G401 (cell line): ENCODE data around the gene OR6K3. TPM values are rescaled to one million over a fixed set of nuclear protein-coding genes. Genes with fewer than 3 reads are reported as not detected.
"Not testable (repeated sequence)": the region's sequence is repeated elsewhere in the genome, so short reads cannot be mapped to it uniquely, and the experiment has no call there.

Experiments
- DNase-seq: peaks from one replicate; pipeline ENCODE4 v3.0.0-alpha.2; 2015; ENCODE audit warnings: low spot score
- in situ Hi-C: cut with HindIII; loops from 2 replicates; pipeline ENCODE4 v1.10.0; 2016; ENCODE audit warnings: low sequenced_read_pairs, mixed read lengths
- total RNA-seq: library from RNA; depleted of rRNA; stranded (reverse); fragments of >200 nt; shearing (Covaris generic); gene quantifications from 2 replicates; pipeline ENCODE4 v1.2.3, GENCODE V29; 2014; rRNA removed

The OR6K3 gene, protein sequence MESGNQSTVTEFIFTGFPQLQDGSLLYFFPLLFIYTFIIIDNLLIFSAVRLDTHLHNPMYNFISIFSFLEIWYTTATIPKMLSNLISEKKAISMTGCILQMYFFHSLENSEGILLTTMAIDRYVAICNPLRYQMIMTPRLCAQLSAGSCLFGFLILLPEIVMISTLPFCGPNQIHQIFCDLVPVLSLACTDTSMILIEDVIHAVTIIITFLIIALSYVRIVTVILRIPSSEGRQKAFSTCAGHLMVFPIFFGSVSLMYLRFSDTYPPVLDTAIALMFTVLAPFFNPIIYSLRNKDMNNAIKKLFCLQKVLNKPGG
- total RNA-seq, result not detected in 2 replicates

GRCh38 chr1:158720620-158721019 lies at the start of gene OR6K3:
TSS of gene OR6K3 (minus strand) at chr1:158720720. CDS start at chr1:158718115, 2,605 bp downstream.
- DNase-seq, result no peak
- in situ Hi-C loops, result no loop called here

- in situ Hi-C loops, result no loop called here
- no peak for DNase-seq
Measured at GRCh38 chr1:158754420-158754819, 33.9 kb upstream of the OR6K3 start, which contains the start of gene OR6K6. TSS of gene OR6K6 (plus strand) at chr1:158754720. CDS start at chr1:158754888, 168 bp downstream.

DNA sequence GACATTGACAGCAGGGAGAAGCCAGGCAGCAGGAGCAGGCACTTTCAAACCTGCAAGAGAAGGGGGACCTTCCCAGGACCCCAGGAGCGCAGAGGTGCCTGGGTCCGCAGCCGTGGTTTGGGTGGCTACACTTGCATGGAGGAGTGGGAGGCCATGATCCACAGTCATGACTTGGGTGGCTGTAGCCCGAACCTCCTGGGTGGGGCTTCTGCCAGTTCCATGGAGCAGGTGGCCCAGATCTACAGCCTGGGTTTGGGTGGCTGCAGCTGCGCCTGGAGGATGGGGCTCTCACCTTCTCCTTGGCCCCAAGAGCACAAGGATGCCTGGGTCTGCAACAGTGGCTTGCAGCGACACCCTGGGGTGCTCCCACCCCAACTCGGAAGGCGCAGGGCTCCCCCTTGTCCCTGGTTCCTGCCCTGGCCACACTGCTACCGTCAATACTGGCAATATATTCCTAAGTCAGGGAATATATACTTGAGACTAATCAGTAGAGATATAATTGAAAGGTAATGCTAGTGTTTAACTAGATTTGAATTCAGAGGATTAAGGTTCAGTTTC lies 31.7 kb upstream of the OR6K3 start:
- in situ Hi-C loops, result no loop called here
- DNase-seq, result no peak

GRCh38 chr1:158735848-158736247 lies 15.3 kb upstream of the OR6K3 start:
- in situ Hi-C loops, result no loop called here
- no peak for DNase-seq

DNA sequence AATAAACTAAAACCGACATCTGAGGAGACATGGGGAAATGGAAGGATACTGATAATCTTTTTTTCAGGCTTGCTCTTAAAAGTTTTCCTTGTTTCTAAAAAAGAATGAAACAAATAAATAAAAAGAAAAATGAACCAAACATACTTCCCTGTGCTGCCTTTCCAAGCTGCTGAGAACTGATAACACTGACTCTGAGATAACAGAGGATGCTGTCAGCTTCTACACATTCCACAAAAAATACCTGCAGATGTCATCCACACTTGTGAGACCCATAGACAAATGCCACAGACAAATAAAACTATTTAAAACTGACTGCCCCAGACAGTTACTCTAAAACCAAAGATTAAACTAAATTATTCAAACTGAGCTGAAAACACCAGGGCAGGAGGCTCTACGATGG lies 12.0 kb upstream of the OR6K3 start:
- in situ Hi-C loops, result no loop called here
- DNase-seq, result no peak

DNA sequence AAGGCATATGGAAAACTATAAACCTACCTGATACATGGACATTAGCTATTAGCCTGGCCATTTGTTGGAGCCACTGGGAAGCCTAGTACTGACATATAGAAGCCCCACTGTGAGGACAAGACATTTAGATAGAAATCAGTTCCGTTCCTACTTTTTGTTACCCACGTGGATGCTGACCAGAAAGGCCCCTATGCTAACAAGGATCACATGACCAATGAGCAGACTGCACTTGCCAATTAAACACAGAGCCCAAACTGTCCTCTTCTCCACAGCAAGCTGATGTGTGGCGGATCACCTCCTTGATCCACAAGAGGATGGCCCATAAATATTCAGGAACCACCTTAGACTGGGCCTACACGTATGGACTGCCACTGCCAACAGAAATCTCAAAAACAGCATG lies 11.2 kb upstream of the OR6K3 start:
- DNase-seq, result no peak
- in situ Hi-C loops, result no loop called here

GRCh38 chr1:158730453-158730852 lies 9.9 kb upstream of the OR6K3 start:
- in situ Hi-C loops, result no loop called here
- DNase-seq, result no peak

DNA sequence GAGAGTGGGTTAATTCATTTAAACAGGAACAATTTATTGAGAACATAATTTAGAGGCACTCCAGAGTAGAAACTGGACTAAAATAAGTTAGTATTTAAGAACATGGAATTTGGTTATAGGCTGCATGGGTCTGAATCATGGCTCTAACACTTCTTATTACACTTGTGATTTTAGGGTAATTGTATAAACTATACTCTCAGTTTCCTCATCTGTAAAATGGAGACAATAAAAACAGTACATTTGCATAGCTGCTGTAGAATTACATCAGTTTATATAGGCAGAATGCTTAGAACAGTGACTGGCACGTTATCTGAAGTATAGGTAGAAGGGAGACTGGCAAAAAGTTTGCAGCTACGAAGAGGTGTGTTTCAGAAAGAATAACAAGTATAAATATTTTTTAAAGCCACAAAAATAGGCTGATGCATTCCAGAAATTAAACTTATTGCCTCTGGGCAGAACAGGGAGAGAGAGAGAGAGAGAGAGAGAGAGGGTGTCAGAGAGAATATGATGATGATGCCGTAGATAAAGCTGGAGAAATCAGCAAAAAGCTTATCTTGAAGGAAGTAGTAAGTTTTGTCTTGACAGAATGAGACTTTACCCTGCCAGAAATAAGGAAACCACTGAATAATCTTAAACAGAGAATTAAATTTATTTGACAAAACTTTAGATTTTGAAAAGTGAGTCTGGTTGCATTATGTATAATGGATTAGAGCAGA lies 8.1 kb upstream of the OR6K3 start:
- no peak for DNase-seq
- in situ Hi-C loops, result no loop called here

DNA sequence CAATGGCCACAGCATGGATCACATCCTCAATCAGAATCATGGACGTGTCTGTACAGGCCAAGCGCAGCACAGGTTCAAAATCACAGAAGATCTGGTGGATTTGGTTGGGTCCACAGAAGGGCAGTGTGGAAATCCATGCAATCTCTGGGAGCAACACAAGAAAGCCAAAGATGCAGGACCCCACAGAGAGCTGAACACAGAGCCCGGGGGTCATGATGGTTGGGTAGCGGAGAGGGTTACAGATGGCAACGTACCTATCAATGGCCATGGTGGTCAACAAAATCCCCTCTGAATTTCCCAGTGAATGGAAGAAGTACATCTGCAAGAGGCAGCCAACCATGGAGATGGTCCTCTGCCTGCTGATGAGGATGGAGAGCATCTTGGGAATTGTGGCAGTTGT lies 3.9 kb upstream of the OR6K3 start:
- in situ Hi-C loops, result no loop called here
- no peak for DNase-seq

GRCh38 chr1:158719664-158720063 lies 856 bp downstream of the OR6K3 start:
- in situ Hi-C loops, result no loop called here
- DNase-seq, result no peak

- no peak for DNase-seq
- in situ Hi-C loops, result no loop called here
Measured at GRCh38 chr1:158717344-158717743, 3.2 kb downstream of the OR6K3 start.

DNA sequence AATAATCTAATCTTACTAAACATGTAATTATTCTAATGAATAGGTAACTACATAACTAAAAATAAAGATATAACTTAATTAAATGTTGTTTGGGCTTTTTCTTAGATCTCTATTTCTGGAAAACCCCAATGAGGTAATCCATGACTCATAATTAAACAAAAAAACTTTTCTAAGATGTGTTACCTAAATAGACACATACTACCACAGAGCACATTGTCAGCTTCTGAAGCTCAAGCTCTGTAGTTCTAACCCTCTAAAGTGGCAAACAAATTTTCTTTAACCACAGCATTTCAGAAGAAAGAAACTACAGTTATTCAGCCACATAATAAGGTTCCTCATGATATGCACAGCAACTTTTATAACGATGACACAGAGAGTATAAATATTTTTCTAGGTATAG lies 4.2 kb downstream of the OR6K3 start:
- in situ Hi-C loops, result no loop called here
- no peak for DNase-seq

- in situ Hi-C loops, result no loop called here
- no peak for DNase-seq
Measured at GRCh38 chr1:158714754-158715153, 5.8 kb downstream of the OR6K3 start.

- in situ Hi-C loops, result no loop called here
- no peak for DNase-seq
Measured at GRCh38 chr1:158711098-158711497, 9.4 kb downstream of the OR6K3 start.

DNA sequence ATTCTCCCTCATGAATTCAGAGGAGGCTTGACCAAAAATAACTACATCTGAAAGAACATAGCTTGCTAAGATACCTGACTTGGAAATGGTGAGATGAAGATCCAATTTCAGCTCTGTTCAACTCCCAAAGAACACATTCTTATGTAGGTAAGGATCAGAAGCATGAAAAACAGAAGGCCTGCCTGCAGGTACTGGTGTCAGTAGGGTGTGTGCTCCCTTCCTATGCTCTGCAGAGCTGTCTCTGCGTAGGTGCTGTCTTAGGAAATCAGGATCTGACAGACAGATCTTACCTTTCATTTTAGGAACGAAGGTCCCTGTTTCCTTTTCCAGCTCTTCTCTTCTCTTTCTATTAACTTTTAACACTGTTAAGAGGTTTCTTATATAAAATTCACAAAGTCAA lies 14.4 kb downstream of the OR6K3 start:
- no peak for DNase-seq
- in situ Hi-C loops, result no loop called here

- in situ Hi-C loops, result no loop called here
- DNase-seq, result no peak
Measured at GRCh38 chr1:158700552-158700951, 20.0 kb downstream of the OR6K3 start, which contains the start of gene OR6K2. TSS of gene OR6K2 (minus strand) at chr1:158700652. CDS start at chr1:158700652, 0 bp downstream.

GRCh38 chr1:158694596-158694995 lies 25.9 kb downstream of the OR6K3 start:
- DNase-seq, result no peak
- in situ Hi-C loops, result no loop called here

- DNase-seq, result no peak
- in situ Hi-C loops, result no loop called here
Measured at GRCh38 chr1:158692356-158692755, 28.2 kb downstream of the OR6K3 start.

DNA sequence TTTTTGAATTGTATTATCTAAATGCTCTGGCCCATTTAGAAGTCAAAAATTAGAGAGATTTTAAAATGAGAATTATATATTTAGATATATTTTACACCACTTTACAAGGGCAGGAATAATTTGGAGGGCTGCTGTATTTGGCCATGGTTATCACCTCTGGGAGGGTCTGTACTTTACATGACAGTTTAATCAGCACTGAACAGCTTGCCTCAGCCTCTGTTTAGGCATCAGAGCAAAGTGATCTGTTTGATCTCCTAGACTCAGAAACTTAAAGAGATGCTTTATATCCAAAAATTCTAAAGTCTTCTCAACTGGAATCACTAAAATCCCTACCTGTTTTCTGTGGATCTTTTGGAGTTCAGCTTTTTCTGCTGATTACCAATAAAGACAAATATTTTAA lies 28.6 kb downstream of the OR6K3 start:
- no peak for DNase-seq
- in situ Hi-C loops, result no loop called here

DNA sequence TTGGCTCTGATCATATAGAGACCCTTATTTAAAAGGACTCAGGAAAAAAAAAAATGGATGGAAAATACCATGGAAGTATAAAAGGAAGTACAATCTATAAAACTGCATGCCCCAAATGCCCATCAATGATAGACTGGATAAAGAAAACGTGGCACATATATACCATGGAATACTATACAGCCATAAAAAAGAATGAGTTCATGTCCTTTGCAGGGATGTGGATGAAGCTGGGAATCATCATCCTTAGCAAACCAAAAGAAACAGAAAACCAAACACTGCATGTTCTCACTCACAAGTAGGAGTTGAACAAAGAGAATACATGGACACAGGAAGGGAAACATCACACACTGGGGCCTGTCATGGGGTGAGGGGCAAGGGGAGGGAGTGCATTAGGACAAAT lies 29.4 kb downstream of the OR6K3 start:
- DNase-seq, in situ Hi-C loops: not testable (repeated sequence)
